Endothelial cell (in vitro differentiated cells): Measurements from ENCODE around the gene ASGR1. TPM values are rescaled to one million over a fixed set of nuclear protein-coding genes. Genes with fewer than 3 reads are reported as not detected.

Experiments used
- DNase-seq: peaks from one replicate; pipeline ENCODE4 v3.0.0; 2021; ENCODE audit warnings: low spot score
- H3K27ac Mint-ChIP-seq: one replicate; pipeline ENCODE4 v1.8.0; 2021; ENCODE audit warnings: mixed read lengths, inconsistent platforms; ENCODE audit not compliant: unreplicated experiment
- H3K27me3 Mint-ChIP-seq: one replicate; pipeline ENCODE4 v1.8.0; 2021; ENCODE audit warnings: mild to moderate bottlenecking, moderate library complexity, mixed read lengths, inconsistent platforms; ENCODE audit not compliant: unreplicated experiment
- H3K36me3 Mint-ChIP-seq: one replicate; pipeline ENCODE4 v1.8.0; 2021; ENCODE audit warnings: mild to moderate bottlenecking, low read depth, mixed read lengths, inconsistent platforms; ENCODE audit not compliant: unreplicated experiment
- H3K4me1 Mint-ChIP-seq: one replicate; pipeline ENCODE4 v1.8.0; 2021; ENCODE audit warnings: mild to moderate bottlenecking, mixed read lengths, inconsistent platforms; ENCODE audit not compliant: unreplicated experiment
- H3K4me3 Mint-ChIP-seq: one replicate; pipeline ENCODE4 v1.8.0; 2021; ENCODE audit warnings: mild to moderate bottlenecking, mixed read lengths, inconsistent platforms; ENCODE audit not compliant: unreplicated experiment
- H3K9me3 Mint-ChIP-seq: one replicate; pipeline ENCODE4 v1.8.0; 2021; ENCODE audit warnings: mixed read lengths, inconsistent platforms; ENCODE audit not compliant: unreplicated experiment
- total RNA-seq: library from RNA; stranded (reverse); fragmentation: NEBNext Ultra II Directional; extraction: Animal tissue kit (Norgen Biotek cat#: 25700); gene quantifications from one replicate; pipeline ENCODE4 v1.2.1, GENCODE V29; 2021; ENCODE audit not compliant: unreplicated experiment
- TF ChIP-seq, protein P1 (sequence below): fragments of 200-600 bp; sonication (generic); IDR thresholded peaks from one replicate; pipeline ENCODE4 v1.5.0; 2021; ENCODE audit warnings: antibody characterized with exemption; ENCODE audit not compliant: unreplicated experiment

The ASGR1 gene
- total RNA-seq, 1 donor from 2014 or later = 23.9 TPM

DNA sequence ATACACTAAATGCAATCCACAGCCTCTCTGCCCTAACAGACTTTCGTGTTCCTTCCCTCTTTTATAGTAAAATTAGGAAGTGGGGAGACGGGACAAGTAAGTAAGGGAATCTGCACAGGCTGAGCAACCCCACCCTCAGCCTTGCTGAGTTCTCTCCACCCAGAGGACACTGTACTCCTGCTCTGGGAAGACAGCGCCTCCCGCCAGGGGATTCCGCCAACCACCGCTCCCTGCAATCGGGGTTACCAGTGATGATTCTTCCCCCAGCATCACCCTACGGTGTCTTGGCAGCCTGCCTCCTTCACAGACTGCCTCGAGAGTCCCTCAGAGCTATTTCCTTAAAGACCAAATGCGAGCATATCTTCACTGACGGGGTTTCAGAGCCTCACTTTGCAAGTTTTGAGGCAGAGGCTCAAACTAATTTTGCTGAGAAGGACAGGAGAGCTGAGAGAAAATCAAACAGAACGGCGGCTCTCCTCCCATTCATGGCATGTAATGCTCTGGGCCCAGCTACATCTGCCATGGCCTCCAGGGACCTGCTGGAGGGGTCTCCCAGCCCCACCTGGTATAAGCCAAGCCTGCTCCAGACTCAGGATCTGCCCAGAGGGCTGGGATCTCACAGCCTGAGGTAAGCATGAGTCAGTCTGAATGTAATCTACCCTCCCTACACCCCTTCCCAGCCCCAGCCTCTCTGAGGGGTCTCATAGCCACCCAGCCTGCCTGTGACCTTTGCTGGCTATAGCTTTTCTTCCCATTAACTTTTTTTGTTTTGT lies 41.8 kb downstream of the ASGR1 start:
- no peaks in the 10 kb centered on the region for H3K36me3 Mint-ChIP-seq
- H3K27me3 Mint-ChIP-seq = peaks cover 10% of the 10 kb centered on the region
- H3K27ac Mint-ChIP-seq = no peak overlapping the region
- no peak overlapping the region for H3K4me3 Mint-ChIP-seq
- TF ChIP-seq, protein P1, sequence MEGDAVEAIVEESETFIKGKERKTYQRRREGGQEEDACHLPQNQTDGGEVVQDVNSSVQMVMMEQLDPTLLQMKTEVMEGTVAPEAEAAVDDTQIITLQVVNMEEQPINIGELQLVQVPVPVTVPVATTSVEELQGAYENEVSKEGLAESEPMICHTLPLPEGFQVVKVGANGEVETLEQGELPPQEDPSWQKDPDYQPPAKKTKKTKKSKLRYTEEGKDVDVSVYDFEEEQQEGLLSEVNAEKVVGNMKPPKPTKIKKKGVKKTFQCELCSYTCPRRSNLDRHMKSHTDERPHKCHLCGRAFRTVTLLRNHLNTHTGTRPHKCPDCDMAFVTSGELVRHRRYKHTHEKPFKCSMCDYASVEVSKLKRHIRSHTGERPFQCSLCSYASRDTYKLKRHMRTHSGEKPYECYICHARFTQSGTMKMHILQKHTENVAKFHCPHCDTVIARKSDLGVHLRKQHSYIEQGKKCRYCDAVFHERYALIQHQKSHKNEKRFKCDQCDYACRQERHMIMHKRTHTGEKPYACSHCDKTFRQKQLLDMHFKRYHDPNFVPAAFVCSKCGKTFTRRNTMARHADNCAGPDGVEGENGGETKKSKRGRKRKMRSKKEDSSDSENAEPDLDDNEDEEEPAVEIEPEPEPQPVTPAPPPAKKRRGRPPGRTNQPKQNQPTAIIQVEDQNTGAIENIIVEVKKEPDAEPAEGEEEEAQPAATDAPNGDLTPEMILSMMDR = no peak
- no peak for DNase-seq
- H3K9me3 Mint-ChIP-seq = no peaks in the 10 kb centered on the region
- peaks cover 18% of the 10 kb centered on the region for H3K4me1 Mint-ChIP-seq

DNA sequence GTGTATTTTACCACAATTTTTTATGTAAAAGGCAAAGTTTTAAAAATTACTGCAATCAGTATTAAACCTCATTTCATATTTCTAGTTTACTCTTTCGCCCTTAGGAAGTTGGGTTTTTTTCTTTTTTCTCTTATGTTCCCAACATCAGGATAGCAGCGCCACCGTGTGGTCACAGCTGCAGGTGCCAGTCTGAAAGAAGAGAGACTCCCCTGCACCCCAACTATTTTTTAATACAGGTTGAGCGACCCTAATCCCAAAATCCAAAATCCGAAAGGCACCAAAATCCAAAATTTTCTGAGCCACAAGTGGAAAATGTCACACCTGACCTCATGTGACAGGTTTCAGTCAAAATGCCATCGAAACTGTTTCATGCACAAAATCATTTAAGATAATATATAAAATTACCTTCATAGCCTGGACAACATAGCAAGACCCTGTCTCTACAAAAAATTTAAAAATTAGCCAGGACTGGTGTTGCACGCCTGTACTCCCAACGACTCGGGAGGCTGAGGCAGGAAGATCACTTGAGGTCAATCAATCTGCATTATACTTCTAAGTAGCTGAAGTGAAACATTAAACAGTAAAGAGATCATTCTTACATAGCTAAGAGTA lies 42.8 kb downstream of the ASGR1 start:
- Mint-ChIP-seq H3K4me3 (no peak overlapping the region), H3K9me3 (no peaks in the 10 kb centered on the region), H3K27ac (no peak overlapping the region), H3K27me3 (peaks cover 11% of the 10 kb centered on the region), H3K36me3 (peaks cover 3% of the 10 kb centered on the region), H3K4me1 (peaks cover 24% of the 10 kb centered on the region)
- peak; percentile 74 for DNase-seq
- TF ChIP-seq, protein P1 = peak; percentile 96

DNA sequence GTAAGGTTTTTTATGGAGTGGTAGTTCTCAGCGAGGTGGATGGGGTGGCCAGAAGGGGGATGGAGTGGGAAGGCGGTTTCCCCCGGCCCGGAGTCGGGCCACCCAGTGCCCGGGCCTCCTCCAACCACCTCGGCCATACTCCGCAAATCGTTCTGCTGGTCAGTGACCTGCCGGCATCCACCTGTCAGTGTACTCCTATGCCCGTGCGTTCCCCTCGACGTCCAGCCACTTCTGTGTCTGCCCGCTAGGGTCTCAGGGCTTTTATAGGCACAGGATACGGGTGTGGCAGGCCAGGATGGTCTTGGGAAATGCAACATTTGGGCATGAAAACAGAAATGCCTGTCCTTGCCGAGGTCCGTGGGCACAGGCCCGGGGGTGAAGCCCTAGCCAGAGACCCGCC lies 45.3 kb downstream of the ASGR1 start:
- TF ChIP-seq, protein P1 = no peak
- DNase-seq = no peak
- Mint-ChIP-seq H3K27me3 (peaks cover 12% of the 10 kb centered on the region), H3K4me1 (peaks cover 45% of the 10 kb centered on the region), H3K9me3 (no peaks in the 10 kb centered on the region), H3K27ac (peak overlapping the region; percentile 98), H3K4me3 (peak overlapping the region; percentile 75), H3K36me3 (peaks cover 3% of the 10 kb centered on the region)

- Mint-ChIP-seq H3K27me3 (peaks cover 12% of the 10 kb centered on the region), H3K4me1 (peaks cover 48% of the 10 kb centered on the region), H3K4me3 (peak overlapping the region; percentile 75), H3K9me3 (no peaks in the 10 kb centered on the region), H3K27ac (peak overlapping the region; percentile 98), H3K36me3 (peaks cover 3% of the 10 kb centered on the region)
- TF ChIP-seq, protein P1 = peak; percentile 46
- DNase-seq = peak; percentile 54
Measured at GRCh38 chr17:7133424-7133823, 45.7 kb downstream of the ASGR1 start.

GRCh38 chr17:7132511-7133094 lies 46.6 kb downstream of the ASGR1 start:
- DNase-seq = peak; percentile 69
- Mint-ChIP-seq H3K27ac (peak overlapping the region; percentile 96), H3K36me3 (peaks cover 3% of the 10 kb centered on the region), H3K4me3 (peak overlapping the region; percentile 13), H3K4me1 (peaks cover 50% of the 10 kb centered on the region), H3K27me3 (peaks cover 12% of the 10 kb centered on the region), H3K9me3 (no peaks in the 10 kb centered on the region)
- TF ChIP-seq, protein P1 = no peak
